ENCODE measurements around the gene TXNDC11. TPM values are rescaled to one million over a fixed set of nuclear protein-coding genes. Genes with fewer than 3 reads are reported as not detected.

Gene TXNDC11
- total and polyA plus RNA-seq, 2 donors (not counting 3 experiments of a cell fraction or from before 2014, with no cell fraction given): 42.5 to 66.0 TPM

GRCh38 chr16:11638140-11638539 lies 104.5 kb downstream of the TXNDC11 start:
- Histone ChIP-seq H2AFZ (ENCODE audit: low read depth, low read length) (no peak overlapping the region), H3K4me2 (ENCODE audit: insufficient read depth, low read length) (no peak overlapping the region), H3K27ac (ENCODE audit: insufficient read depth, low read depth, low read length) (no peak overlapping the region), H3K4me3 (replicated peaks in 1 of 3; ENCODE audit: insufficient read depth in 1 of 3, low read depth in 1 of 3, low read length in 3 of 3) (no peak overlapping the region), H3K4me1 (ENCODE audit: control insufficient read depth, extremely low read depth, insufficient read depth, low read length) (peaks cover 3% of the 10 kb centered on the region), H3K36me3 (ENCODE audit: control insufficient read depth in 2 of 2, extremely low read depth in 1 of 2, insufficient read depth in 2 of 2, low read length in 2 of 2) (no peaks in the 10 kb centered on the region), H3K27me3 (ENCODE audit: control insufficient read depth in 2 of 2, insufficient read depth in 2 of 2, low read length in 2 of 2) (peaks cover 2% of the 10 kb centered on the region in 2 experiments), H4K20me1 (replicated peaks; ENCODE audit: control insufficient read depth, extremely low read depth, insufficient read depth, low read length) (no peaks in the 10 kb centered on the region), H3K9me3 (replicated peaks; ENCODE audit: control insufficient read depth, insufficient read depth, low read length) (no peaks in the 10 kb centered on the region), H3K9me1 (replicated peaks; ENCODE audit: control insufficient read depth, extremely low read depth, insufficient read depth, low read length) (no peaks in the 10 kb centered on the region), H3K79me2 (ENCODE audit: control insufficient read depth, insufficient read depth, low read length) (no peaks in the 10 kb centered on the region), H3K9ac (replicated peaks; ENCODE audit: extremely low read depth, insufficient read depth, low read length) (no peak overlapping the region)
- TF ChIP-seq MAX (IDR thresholded peaks at IDR 0.05; ENCODE audit: insufficient read depth, insufficient read length): no peak
- no peak for TF ChIP-seq JUN (IDR thresholded peaks at IDR 0.05; ENCODE audit: borderline replicate concordance, insufficient read depth, insufficient read length, low read depth)
- TF ChIP-seq FOS (IDR thresholded peaks at IDR 0.05; ENCODE audit: borderline replicate concordance, insufficient read depth, low read length): no peak
- TF ChIP-seq EZH2 (IDR thresholded peaks at IDR 0.05; ENCODE audit: borderline replicate concordance, low read depth, low read length, severe bottlenecking): no peak
- TF ChIP-seq CTCF (IDR thresholded peaks at IDR 0.05; ENCODE audit: extremely low read depth in 1 of 2, insufficient read depth in 1 of 2, low read depth in 1 of 2, low read length in 2 of 2): no peak
- no peak for TF ChIP-seq POLR2A (IDR thresholded peaks at IDR 0.05; ENCODE audit: low read depth, low read length)
- TF ChIP-seq MYC (IDR thresholded peaks at IDR 0.05; ENCODE audit: low read depth, low read length): no peak
- TF ChIP-seq GATA2 (IDR thresholded peaks at IDR 0.05; ENCODE audit: insufficient read depth, insufficient read length, low read depth, low read length): no peak
- no peak for TF ChIP-seq POLR2AphosphoS5 (IDR thresholded peaks at IDR 0.05; ENCODE audit: insufficient read depth, low read depth, low read length)
- BruUV-seq (replicated peaks): no TSS peak
- intact Hi-C loops (cut with micrococcal nuclease) (no loop called here), dilution Hi-C loops (cut with MboI; ENCODE audit: extremely low pct_ligation_motif_present, low sequenced_read_pairs) (no loop called here)
- no peak for DNase-seq (ENCODE audit: low read depth, low spot score)
- POLR2A ChIA-PET: no interaction called here
- FAIRE-seq: no peak
- CTCF ChIA-PET: interaction anchor here (0.7 to 1.7 kb wide), 3 partner anchors 106 to 242 kb away, joined by 3 to 6 read pairs (median 4); no protein-coding TSS in a partner anchor

Measured in endothelial cell of umbilical vein (primary cell).